GM21423 (cell line): ENCODE data around the gene EML6.

ENCODE experiments used
- ATAC-seq: cut with Tn5 transposase; IDR thresholded peaks from one replicate; pipeline ENCODE4 v1.9.1; 2021; ENCODE audit warnings: mild to moderate bottlenecking, moderate library complexity; ENCODE audit not compliant: unreplicated experiment

The EML6 gene

DNA sequence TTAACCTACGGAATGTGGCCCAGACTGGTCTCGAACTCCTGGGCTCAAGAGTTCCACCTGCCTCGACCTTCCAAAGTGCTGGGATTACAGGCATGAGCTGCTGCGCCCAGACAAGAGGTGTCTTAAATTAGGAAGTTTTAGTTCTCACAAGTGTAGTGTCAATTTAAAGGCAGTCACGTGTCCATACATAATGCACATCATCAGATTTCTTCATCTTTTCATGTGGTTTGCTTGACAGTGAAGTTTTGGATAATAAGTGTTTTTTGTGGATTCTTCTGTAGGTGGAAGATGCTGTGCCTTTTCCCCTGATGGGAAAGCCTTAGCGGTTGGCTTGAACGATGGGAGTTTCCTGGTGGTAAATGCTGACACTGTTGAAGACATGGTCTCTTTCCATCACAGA is 179.3 kb downstream of the EML6 start:
- no peak for ATAC-seq

GRCh38 chr2:54903736-54904554 is 180.5 kb downstream of the EML6 start:
- ATAC-seq, result no peak

DNA sequence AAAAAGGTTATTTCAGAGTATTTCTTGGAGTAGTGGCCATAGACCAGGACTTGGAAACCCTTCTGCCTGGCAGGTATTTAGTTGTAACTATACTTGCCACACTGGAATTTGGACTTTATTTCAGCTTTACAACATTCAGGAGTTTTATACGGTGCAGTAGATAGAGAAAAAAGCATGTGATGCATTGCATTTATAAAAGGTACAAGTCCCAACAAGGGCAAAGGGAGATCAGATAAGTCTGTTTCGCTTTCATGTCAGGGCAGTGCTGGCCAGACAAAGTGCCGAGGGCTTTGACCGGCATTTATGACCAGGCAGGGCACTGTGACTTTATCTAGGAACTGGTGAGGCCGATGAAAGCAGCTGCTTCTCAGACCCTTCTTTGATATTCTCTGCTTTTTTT is 181.4 kb downstream of the EML6 start:
- no peak for ATAC-seq

- ATAC-seq, result no peak
Measured at GRCh38 chr2:54906716-54907115, 183.3 kb downstream of the EML6 start.

DNA sequence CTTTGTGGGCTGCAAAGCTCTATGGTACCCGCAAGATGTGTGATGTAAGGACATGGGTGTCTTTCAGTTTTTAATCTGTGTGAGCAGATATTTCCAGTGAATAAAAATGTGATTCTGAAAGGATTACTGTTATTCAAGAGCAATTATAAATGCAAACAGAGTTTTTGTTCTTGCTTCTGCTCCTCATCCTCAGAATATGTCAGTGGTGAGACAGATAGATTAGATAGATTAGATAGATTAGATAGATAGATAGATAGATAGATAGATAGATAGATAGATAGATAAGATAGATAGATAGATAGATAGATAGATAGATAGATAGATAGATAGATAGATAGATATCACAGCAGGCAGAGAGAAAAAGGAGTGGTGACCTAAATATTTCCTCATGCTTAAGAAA is 184.2 kb downstream of the EML6 start:
- ATAC-seq, result no peak

DNA sequence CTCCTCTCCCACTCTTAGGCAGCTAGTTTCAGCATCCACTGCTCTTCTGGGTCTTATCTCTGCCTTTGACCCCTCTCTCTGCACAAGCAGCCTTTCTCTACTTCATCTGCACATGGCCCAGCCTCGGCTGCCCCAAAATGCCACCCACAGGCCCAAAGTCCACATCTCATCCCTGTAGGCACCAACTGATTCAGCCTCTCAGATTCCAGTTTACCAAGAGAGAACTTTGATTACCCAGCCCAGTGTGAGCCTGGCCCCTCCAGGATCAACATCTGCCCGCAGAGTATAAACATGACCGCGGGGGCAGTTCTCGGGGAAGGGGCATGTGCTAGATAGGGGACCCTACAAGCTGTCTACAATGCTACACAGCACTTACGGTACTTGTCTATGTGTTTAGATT is 185.1 kb downstream of the EML6 start:
- ATAC-seq, result no peak

- no peak for ATAC-seq
Measured at GRCh38 chr2:54909001-54909400, 185.5 kb downstream of the EML6 start.

GRCh38 chr2:54912305-54912704 is 188.8 kb downstream of the EML6 start:
- no peak for ATAC-seq

DNA sequence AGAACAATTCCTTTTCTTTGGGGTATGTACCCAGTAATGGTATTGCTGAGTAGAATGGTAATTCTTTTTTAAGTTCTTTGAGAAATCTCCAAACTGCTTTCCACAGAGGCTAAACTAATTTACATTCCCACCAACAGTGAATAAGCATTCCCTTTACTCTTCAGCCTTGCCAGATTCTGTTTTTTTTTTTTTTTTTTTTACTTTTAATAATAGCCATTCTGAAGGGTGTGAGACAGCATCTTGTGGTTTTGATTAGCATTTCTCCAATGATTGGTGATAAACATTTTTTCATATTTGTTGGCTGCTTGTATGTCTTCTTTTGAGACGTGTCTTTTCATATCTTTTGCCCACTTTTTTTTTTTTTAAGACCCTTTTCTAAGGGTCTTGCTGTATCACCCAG is 189.4 kb downstream of the EML6 start:
- no peak for ATAC-seq

GRCh38 chr2:54914637-54915036 is 191.2 kb downstream of the EML6 start:
- no peak for ATAC-seq

DNA sequence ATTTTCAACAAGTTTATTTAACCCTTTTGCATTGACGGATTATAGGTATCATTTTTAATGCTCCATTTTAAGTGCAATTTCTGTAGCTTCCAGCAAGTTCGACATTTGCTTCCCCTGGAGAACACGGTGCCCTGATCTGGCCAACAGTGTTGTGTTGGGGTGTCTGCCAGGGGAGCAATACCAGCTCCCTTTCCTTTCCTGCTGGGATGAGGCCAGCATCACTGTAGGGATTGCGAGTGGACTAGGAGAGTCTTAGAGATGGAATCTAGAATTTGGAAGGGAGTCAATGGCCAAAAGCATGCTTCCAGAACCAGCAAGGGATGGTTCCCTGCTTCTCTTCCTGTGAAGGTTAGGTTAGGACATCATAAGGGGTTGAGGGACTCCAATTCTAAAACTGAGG is 191.6 kb downstream of the EML6 start:
- ATAC-seq, result no peak

GRCh38 chr2:54916637-54917036 is 193.2 kb downstream of the EML6 start:
- no peak for ATAC-seq

- no peak for ATAC-seq
Measured at GRCh38 chr2:54918647-54919280, 195.3 kb downstream of the EML6 start.

- ATAC-seq, result no peak
Measured at GRCh38 chr2:54920660-54921059, 197.2 kb downstream of the EML6 start.

DNA sequence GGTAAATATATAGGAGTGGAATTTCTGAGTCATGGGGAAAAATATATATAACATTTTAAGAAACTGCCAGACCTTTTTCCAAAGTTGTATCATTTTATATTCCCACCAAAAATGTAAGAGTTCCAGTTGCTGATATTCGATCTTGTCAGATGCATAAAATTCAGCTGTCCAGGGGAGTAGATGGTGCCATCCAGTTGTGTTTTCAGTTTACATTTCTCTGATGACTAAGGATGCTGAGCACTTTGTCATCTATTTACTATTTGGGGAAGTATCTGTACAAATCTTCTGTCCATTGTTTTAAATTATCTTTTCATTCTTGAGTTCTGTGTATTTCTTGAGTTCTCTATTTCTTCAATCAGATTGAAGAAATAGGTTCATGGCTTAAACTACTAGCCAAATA is 200.7 kb downstream of the EML6 start:
- ATAC-seq, result no peak

DNA sequence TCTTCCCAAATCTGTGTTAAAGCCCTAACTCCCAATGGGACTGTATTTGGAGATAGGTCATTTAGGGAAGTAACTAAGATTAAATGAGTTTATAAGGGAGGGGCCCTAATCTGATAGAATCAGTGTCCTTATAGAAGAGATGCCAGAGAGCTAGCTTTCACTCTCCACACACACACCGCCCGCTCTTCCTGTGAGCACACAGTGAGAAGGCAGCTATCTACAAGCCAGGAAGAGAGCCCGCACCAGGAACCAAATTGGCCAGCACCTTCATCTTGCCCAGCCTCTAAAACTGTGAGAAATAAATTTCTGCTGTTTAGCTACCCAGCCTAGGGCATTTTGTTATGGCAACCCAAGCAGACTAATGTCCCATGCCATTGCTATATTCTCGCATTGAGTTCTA is 201.6 kb downstream of the EML6 start:
- no peak for ATAC-seq

DNA sequence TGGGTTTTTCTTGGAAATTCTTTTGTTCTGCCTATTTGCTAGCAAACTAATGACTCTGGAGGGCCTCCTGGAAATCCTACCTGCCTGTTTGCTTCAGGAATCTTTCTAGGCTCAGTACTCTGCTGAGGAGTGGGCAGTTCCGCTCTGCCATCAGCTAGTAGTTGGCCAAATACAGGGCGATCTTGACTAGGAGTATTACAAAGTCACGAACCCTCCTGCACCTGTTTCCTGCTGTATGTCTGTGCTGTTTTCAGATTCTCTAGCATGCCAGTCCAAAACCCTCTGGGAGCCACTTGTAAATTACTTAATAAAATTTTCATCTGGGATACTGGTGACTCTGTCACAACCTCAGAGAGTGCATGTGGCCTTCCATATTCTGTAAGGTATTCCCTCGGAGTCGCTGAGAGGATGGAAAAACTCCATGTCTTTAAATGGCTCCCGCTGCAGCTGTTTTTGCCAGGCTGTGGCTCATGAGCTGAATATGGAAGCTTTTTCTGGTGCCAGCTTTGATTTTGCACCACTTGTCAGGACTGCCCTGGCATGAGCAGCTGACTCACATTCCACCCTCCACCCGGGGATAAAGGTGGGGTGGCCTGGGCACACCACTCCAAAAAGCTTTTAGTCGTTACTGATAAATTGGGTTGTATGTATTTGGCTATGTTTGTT is 203.8 kb downstream of the EML6 start:
- ATAC-seq, result no peak

- ATAC-seq, result no peak
Measured at GRCh38 chr2:54927751-54928615, 204.5 kb downstream of the EML6 start.

- ATAC-seq, result no peak
Measured at GRCh38 chr2:54928719-54929118, 205.3 kb downstream of the EML6 start.

GRCh38 chr2:54931473-54931872 is 208.0 kb downstream of the EML6 start:
- no peak for ATAC-seq

GRCh38 chr2:54935389-54935788 is 211.9 kb downstream of the EML6 start:
- no peak for ATAC-seq
